Retinal pigment epithelial cell (primary cell): ENCODE measurements around the gene ZYG11A.

Experiments used
- DNase-seq: peaks from one replicate; pipeline ENCODE4 v3.0.0-alpha.2; 2010; ENCODE audit warnings: low read depth
- H3K4me3 ChIP-seq: 2 replicates; pipeline ENCODE4 v1.5.1; 2011; ENCODE audit warnings: mild to moderate bottlenecking, low read length, control low read depth, moderate library complexity
- CTCF ChIP-seq: conservative IDR thresholded peaks from 2 replicates; pipeline ENCODE4 v1.5.1; 2011; ENCODE audit warnings: low read depth, low read length, control low read depth, inconsistent platforms

The ZYG11A gene

GRCh38 chr1:52880206-52880605 lies 37.6 kb downstream of the ZYG11A start:
- no peak overlapping the region for H3K4me3 ChIP-seq
- DNase-seq = no peak
- TF ChIP-seq CTCF = no peak

GRCh38 chr1:52887483-52887882 lies 44.9 kb downstream of the ZYG11A start:
- H3K4me3 ChIP-seq = no peak overlapping the region
- no peak for DNase-seq
- no peak for TF ChIP-seq CTCF

- TF ChIP-seq CTCF = no peak
- no peak for DNase-seq
- H3K4me3 ChIP-seq = no peak overlapping the region
These were observed 50.1 kb downstream of the ZYG11A start for GRCh38 chr1:52892424-52893215.

- no peak for DNase-seq
- no peak overlapping the region for H3K4me3 ChIP-seq
- no peak for TF ChIP-seq CTCF
These were observed 56.9 kb downstream of the ZYG11A start for GRCh38 chr1:52899445-52899894.

GRCh38 chr1:52900402-52900801 lies 57.8 kb downstream of the ZYG11A start:
- no peak overlapping the region for H3K4me3 ChIP-seq
- no peak for DNase-seq
- TF ChIP-seq CTCF = no peak

- TF ChIP-seq CTCF = no peak
- H3K4me3 ChIP-seq = no peak overlapping the region
- no peak for DNase-seq
These were observed 58.8 kb downstream of the ZYG11A start for GRCh38 chr1:52901384-52901783.

GRCh38 chr1:52904208-52904926 lies 61.8 kb downstream of the ZYG11A start:
- no peak for DNase-seq
- no peak for TF ChIP-seq CTCF
- H3K4me3 ChIP-seq = no peak overlapping the region
